Skeletal muscle satellite cell (primary cell): ENCODE data around the gene MAP1LC3B.

Source experiments
- H3K27me3 ChIP-seq: 2 replicates; pipeline ENCODE4 v1.7.0; 2013; ENCODE audit warnings: low read length; ENCODE audit not compliant: control insufficient read depth, insufficient read depth
- H3K36me3 ChIP-seq: 2 replicates; pipeline ENCODE4 v1.7.0; 2013; ENCODE audit warnings: mild to moderate bottlenecking, control low read depth, low read length; ENCODE audit not compliant: insufficient read depth
- H3K4me1 ChIP-seq: 2 replicates; pipeline ENCODE4 v1.7.0; 2013; ENCODE audit warnings: low read length; ENCODE audit not compliant: control insufficient read depth, insufficient read depth
- H3K4me2 ChIP-seq: 2 replicates; pipeline ENCODE4 v1.7.0; 2013; ENCODE audit warnings: mild to moderate bottlenecking, low read length
- H3K4me3 ChIP-seq: 2 replicates; pipeline ENCODE4 v1.7.0; 2013; ENCODE audit warnings: low read length
- H3K9ac ChIP-seq: 2 replicates; pipeline ENCODE4 v1.7.0; 2013; ENCODE audit warnings: mild to moderate bottlenecking, low read depth, low read length, moderate library complexity
- H3K9me3 ChIP-seq: replicated peaks from 2 replicates; pipeline ENCODE4 v1.7.0; 2013; ENCODE audit warnings: mild to moderate bottlenecking, control low read depth, low read length

MAP1LC3B gene

DNA sequence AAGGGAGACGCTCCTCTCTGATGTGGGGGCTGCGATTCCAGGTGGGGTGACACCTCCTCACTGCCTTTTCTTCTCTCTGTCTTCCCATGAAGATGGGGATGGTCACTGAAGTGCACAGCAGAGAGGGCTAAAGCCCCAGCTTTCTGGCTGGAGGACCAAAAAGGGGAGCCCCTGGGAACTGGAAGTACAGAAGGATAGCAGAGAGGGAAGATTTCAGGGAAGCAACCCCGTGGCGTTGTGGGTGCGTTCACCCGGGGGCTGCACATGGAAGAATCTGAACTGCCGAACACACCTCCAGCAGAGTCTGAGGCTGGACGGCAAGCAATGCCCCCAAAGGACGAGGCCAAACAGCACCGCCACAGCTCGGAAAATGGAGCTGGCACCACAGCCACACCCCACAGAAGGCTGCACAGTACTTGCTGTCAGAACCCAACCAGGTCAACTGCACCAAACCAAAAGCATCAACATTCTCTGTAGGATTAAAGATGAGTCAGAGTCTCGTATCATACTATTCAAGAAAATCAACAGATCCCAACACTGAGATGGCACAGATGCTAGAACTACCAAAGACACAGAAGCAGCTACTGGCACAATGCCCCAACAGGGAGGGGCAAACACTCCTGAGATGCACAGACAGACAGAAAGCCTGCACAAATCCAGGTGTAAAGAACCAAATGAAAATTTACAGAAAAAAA lies 49.9 kb downstream of the MAP1LC3B start:
- Histone ChIP-seq H3K36me3 (peaks cover 8% of the 10 kb centered on the region), H3K4me2 (no peak overlapping the region), H3K4me1 (peaks cover 8% of the 10 kb centered on the region), H3K9me3 (no peaks in the 10 kb centered on the region), H3K9ac (no peak overlapping the region), H3K4me3 (no peak overlapping the region), H3K27me3 (no peaks in the 10 kb centered on the region)

- no peaks in the 10 kb centered on the region for H3K27me3 ChIP-seq
- H3K4me2 ChIP-seq = no peak overlapping the region
- no peak overlapping the region for H3K9ac ChIP-seq
- H3K36me3 ChIP-seq = peaks cover 12% of the 10 kb centered on the region
- H3K4me3 ChIP-seq = no peak overlapping the region
- peaks cover 8% of the 10 kb centered on the region for H3K4me1 ChIP-seq
- no peaks in the 10 kb centered on the region for H3K9me3 ChIP-seq
Measured at GRCh38 chr16:87442581-87442966, 50.4 kb downstream of the MAP1LC3B start.

GRCh38 chr16:87443016-87443415 lies 50.9 kb downstream of the MAP1LC3B start:
- H3K36me3 ChIP-seq = peaks cover 13% of the 10 kb centered on the region

DNA sequence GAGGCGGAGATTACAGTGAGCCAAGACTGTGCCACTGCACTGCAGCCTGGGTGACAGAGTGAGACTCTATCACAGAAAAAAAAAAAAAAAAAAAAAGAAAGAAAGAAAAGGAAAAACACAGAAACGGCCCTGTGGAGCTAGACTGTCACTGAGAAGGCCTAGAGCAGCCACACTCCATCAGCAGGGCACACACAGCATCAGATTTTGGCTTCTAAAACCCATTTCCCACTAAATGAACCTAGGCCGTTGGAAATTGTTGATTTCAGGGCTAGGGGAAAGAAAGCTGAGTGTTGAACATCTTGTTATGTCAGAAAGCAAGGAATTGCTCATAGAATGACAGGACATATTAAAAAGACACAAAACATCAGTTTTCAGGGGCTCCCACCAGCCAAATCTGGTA lies 51.8 kb downstream of the MAP1LC3B start:
- Histone ChIP-seq H3K4me1 (peaks cover 8% of the 10 kb centered on the region), H3K4me2 (no peak overlapping the region), H3K9ac (no peak overlapping the region), H3K9me3 (no peaks in the 10 kb centered on the region), H3K27me3 (no peaks in the 10 kb centered on the region), H3K36me3 (peaks cover 20% of the 10 kb centered on the region), H3K4me3 (no peak overlapping the region)

More at GRCh38 chr16:87443016-87443415, 50.9 kb downstream of the MAP1LC3B start:
- no peak overlapping the region for H3K9ac ChIP-seq
- H3K9me3 ChIP-seq = no peaks in the 10 kb centered on the region
- no peak overlapping the region for H3K4me3 ChIP-seq
- no peaks in the 10 kb centered on the region for H3K27me3 ChIP-seq
- peaks cover 8% of the 10 kb centered on the region for H3K4me1 ChIP-seq
- no peak overlapping the region for H3K4me2 ChIP-seq

DNA sequence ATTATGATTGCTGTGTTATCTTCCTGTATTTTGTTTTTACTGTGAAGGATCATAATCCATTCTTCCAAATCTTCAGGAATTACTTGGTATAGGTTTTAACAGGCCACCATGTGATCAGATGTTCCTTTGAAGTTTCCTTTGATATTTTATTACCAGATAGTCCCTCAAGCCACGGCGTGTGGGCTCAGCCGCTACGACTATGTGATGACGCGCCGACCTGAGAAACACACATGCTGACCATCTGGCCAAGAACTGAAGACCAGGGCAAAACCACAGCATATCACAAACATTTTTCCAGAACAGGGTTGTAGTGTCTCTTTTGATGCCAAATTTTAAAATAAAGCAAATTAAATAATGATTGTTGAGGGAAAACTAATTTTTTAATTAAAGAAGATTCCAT lies 53.4 kb downstream of the MAP1LC3B start:
- Histone ChIP-seq H3K4me2 (no peak overlapping the region), H3K27me3 (no peaks in the 10 kb centered on the region), H3K36me3 (peaks cover 20% of the 10 kb centered on the region), H3K4me3 (no peak overlapping the region), H3K9ac (no peak overlapping the region), H3K4me1 (peaks cover 8% of the 10 kb centered on the region), H3K9me3 (no peaks in the 10 kb centered on the region)

GRCh38 chr16:87446479-87446878 lies 54.3 kb downstream of the MAP1LC3B start:
- peaks cover 8% of the 10 kb centered on the region for H3K4me1 ChIP-seq
- peaks cover 21% of the 10 kb centered on the region for H3K36me3 ChIP-seq
- H3K27me3 ChIP-seq = no peaks in the 10 kb centered on the region
- H3K4me3 ChIP-seq = no peak overlapping the region
- H3K9me3 ChIP-seq = no peaks in the 10 kb centered on the region
- no peak overlapping the region for H3K4me2 ChIP-seq
- H3K9ac ChIP-seq = no peak overlapping the region

- H3K9ac ChIP-seq = no peak overlapping the region
- no peaks in the 10 kb centered on the region for H3K27me3 ChIP-seq
- H3K36me3 ChIP-seq = peaks cover 29% of the 10 kb centered on the region
- H3K4me3 ChIP-seq = no peak overlapping the region
- H3K9me3 ChIP-seq = no peaks in the 10 kb centered on the region
- peaks cover 2% of the 10 kb centered on the region for H3K4me1 ChIP-seq
- H3K4me2 ChIP-seq = no peak overlapping the region
Measured at GRCh38 chr16:87447323-87447722, 55.2 kb downstream of the MAP1LC3B start.

- Histone ChIP-seq H3K4me3 (no peak overlapping the region), H3K9ac (no peak overlapping the region), H3K9me3 (no peaks in the 10 kb centered on the region), H3K36me3 (peaks cover 33% of the 10 kb centered on the region), H3K4me1 (no peaks in the 10 kb centered on the region), H3K4me2 (no peak overlapping the region), H3K27me3 (no peaks in the 10 kb centered on the region)
Measured at GRCh38 chr16:87448866-87449265, 56.7 kb downstream of the MAP1LC3B start.

- Histone ChIP-seq H3K9me3 (no peaks in the 10 kb centered on the region), H3K4me2 (no peak overlapping the region), H3K9ac (no peak overlapping the region), H3K27me3 (no peaks in the 10 kb centered on the region), H3K36me3 (peaks cover 34% of the 10 kb centered on the region), H3K4me3 (no peak overlapping the region), H3K4me1 (peaks cover 1% of the 10 kb centered on the region)
Measured at GRCh38 chr16:87451563-87452210, 59.6 kb downstream of the MAP1LC3B start.

- Histone ChIP-seq H3K27me3 (no peaks in the 10 kb centered on the region), H3K9ac (no peak overlapping the region), H3K4me1 (peaks cover 14% of the 10 kb centered on the region), H3K4me2 (no peak overlapping the region), H3K9me3 (no peaks in the 10 kb centered on the region), H3K36me3 (peaks cover 27% of the 10 kb centered on the region), H3K4me3 (no peak overlapping the region)
Measured at GRCh38 chr16:87453326-87453725, 61.2 kb downstream of the MAP1LC3B start.
